Duodenal mucosa (tissue), 2 donors: Measurements from ENCODE around the gene PXMP2.
A peak's percentile ranks its signal among the peaks of the same experiment; 100 is the strongest.

Experiments
- H3K27ac ChIP-seq: one replicate; pipeline ENCODE4 v1.7.0; 2013; ENCODE audit warnings: low read depth, low read length
- H3K27me3 ChIP-seq, 2 donors: one replicate each; pipeline ENCODE4 v1.7.0; 2013; ENCODE audit warnings: low read length in 2 of 2, control low read depth in 1 of 2; ENCODE audit not compliant: insufficient read depth in 2 of 2, control insufficient read depth in 1 of 2
- H3K36me3 ChIP-seq, 2 donors: one replicate each; pipeline ENCODE4 v1.7.0; 2013; ENCODE audit warnings: low read length in 2 of 2, control low read depth in 1 of 2; ENCODE audit not compliant: insufficient read depth in 2 of 2, control insufficient read depth in 1 of 2
- H3K4me1 ChIP-seq, 2 donors: one replicate each; pipeline ENCODE4 v1.7.0; 2013; ENCODE audit warnings: low read length in 2 of 2, control low read depth in 1 of 2; ENCODE audit not compliant: insufficient read depth in 2 of 2, control insufficient read depth in 1 of 2
- H3K4me3 ChIP-seq, 2 donors: one replicate each; pipeline ENCODE4 v1.7.0; 2013; ENCODE audit warnings: low read length in 2 of 2, low read depth in 1 of 2
- H3K9ac ChIP-seq, 2 donors: one replicate each; pipeline ENCODE4 v1.7.0; 2013; ENCODE audit warnings: low read length in 2 of 2, low read depth in 1 of 2
- H3K9me3 ChIP-seq, 2 donors: one replicate each; pipeline ENCODE4 v1.7.0; 2013; ENCODE audit warnings: low read length in 2 of 2, control low read depth in 1 of 2; ENCODE audit not compliant: control insufficient read depth in 1 of 2

Gene PXMP2

GRCh38 chr12:132687211-132688164, at the start of gene PXMP2, which contains the start of gene POLE:
PXMP2 (plus strand) TSS chr12:132687587; CDS start chr12:132687671, 84 bp downstream.
POLE (minus strand) TSS chr12:132687342; CDS start chr12:132687315, 27 bp downstream.
- Histone ChIP-seq H3K4me1 (peaks cover 8 to 12% of the 10 kb centered on the region in 2 donors), H3K27me3 (no peaks in the 10 kb centered on the region), H3K9ac (peak within 1 kb of the TSS in 1 of 2 donors; percentile 32), H3K4me3 (peak within 1 kb of the TSS; percentile 47 to 63), H3K36me3 (peaks cover 0 to 10% of the 10 kb centered on the region in 2 donors), H3K9me3 (no peaks in the 10 kb centered on the region), H3K27ac (peak within 1 kb of the TSS; percentile 20)

DNA sequence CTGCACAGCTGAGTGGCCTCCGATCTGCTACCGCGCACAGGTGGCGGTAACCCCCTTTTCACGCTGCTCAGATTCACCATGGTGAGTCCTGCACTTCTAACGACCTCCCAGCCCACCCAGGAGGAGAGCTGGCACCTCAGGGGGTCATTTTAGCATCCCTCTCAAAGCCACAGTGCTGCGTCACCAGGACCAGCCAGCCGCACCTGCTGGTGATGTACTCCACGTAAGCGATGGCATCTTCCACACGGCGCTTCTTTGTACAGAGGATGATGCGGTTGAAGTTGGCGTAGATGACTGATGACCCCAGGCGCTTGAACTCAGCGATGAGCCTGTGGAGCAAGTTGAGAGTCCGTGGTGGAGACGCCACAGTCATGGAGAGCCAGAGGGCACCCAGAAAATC, 49.6 kb upstream of the PXMP2 start:
- Histone ChIP-seq H3K4me1 (no peaks in the 10 kb centered on the region), H3K36me3 (peaks cover 40 to 82% of the 10 kb centered on the region in 2 donors), H3K9me3 (no peaks in the 10 kb centered on the region), H3K27ac (no peak overlapping the region), H3K27me3 (no peaks in the 10 kb centered on the region), H3K4me3 (no peak overlapping the region), H3K9ac (no peak overlapping the region)

GRCh38 chr12:132638541-132639408, 48.6 kb upstream of the PXMP2 start:
- H3K4me3 ChIP-seq, result no peak overlapping the region
- H3K36me3 ChIP-seq, result peaks cover 39 to 85% of the 10 kb centered on the region in 2 donors
- H3K9me3 ChIP-seq, result no peaks in the 10 kb centered on the region
- H3K9ac ChIP-seq, result no peak overlapping the region
- H3K4me1 ChIP-seq, result no peaks in the 10 kb centered on the region
- no peaks in the 10 kb centered on the region for H3K27me3 ChIP-seq
- no peak overlapping the region for H3K27ac ChIP-seq

- no peak overlapping the region for H3K4me3 ChIP-seq
- H3K9ac ChIP-seq, result no peak overlapping the region
- no peaks in the 10 kb centered on the region for H3K27me3 ChIP-seq
- H3K4me1 ChIP-seq, result no peaks in the 10 kb centered on the region
- H3K9me3 ChIP-seq, result no peaks in the 10 kb centered on the region
- no peak overlapping the region for H3K27ac ChIP-seq
- peaks cover 28 to 74% of the 10 kb centered on the region in 2 donors for H3K36me3 ChIP-seq
Measured at GRCh38 chr12:132639956-132640520, 47.3 kb upstream of the PXMP2 start.

GRCh38 chr12:132640936-132641335, 46.5 kb upstream of the PXMP2 start:
- Histone ChIP-seq H3K4me1 (no peaks in the 10 kb centered on the region), H3K4me3 (no peak overlapping the region), H3K36me3 (peaks cover 23 to 70% of the 10 kb centered on the region in 2 donors), H3K9ac (no peak overlapping the region), H3K27ac (no peak overlapping the region), H3K9me3 (no peaks in the 10 kb centered on the region), H3K27me3 (no peaks in the 10 kb centered on the region)

GRCh38 chr12:132641811-132642650, 45.4 kb upstream of the PXMP2 start:
- no peaks in the 10 kb centered on the region for H3K9me3 ChIP-seq
- H3K27me3 ChIP-seq, result no peaks in the 10 kb centered on the region
- H3K36me3 ChIP-seq, result peaks cover 26 to 63% of the 10 kb centered on the region in 2 donors
- H3K4me3 ChIP-seq, result no peak overlapping the region
- no peak overlapping the region for H3K9ac ChIP-seq
- H3K27ac ChIP-seq, result no peak overlapping the region
- no peaks in the 10 kb centered on the region for H3K4me1 ChIP-seq

GRCh38 chr12:132642846-132643835, 44.2 kb upstream of the PXMP2 start:
- Histone ChIP-seq H3K4me3 (no peak overlapping the region), H3K36me3 (peaks cover 26 to 61% of the 10 kb centered on the region in 2 donors), H3K27me3 (no peaks in the 10 kb centered on the region), H3K9me3 (no peaks in the 10 kb centered on the region), H3K9ac (no peak overlapping the region), H3K4me1 (no peaks in the 10 kb centered on the region), H3K27ac (no peak overlapping the region)

- no peaks in the 10 kb centered on the region for H3K9me3 ChIP-seq
- H3K27me3 ChIP-seq, result no peaks in the 10 kb centered on the region
- peaks cover 11 to 59% of the 10 kb centered on the region in 2 donors for H3K36me3 ChIP-seq
- H3K4me1 ChIP-seq, result no peaks in the 10 kb centered on the region
- no peak overlapping the region for H3K4me3 ChIP-seq
- no peak overlapping the region for H3K27ac ChIP-seq
- no peak overlapping the region for H3K9ac ChIP-seq
Measured at GRCh38 chr12:132646850-132647249, 40.5 kb upstream of the PXMP2 start.
